SK-N-SH (cell line): ENCODE results near the gene PAPPA2. TPM values are rescaled to one million over a fixed set of nuclear protein-coding genes. Genes with fewer than 3 reads are reported as not detected.

ENCODE experiments used
- CTCF ChIA-PET: fragments of 300-600, 350-600 bp; formaldehyde crosslinking; extraction: SDS; loops from one replicate; lab custom pipeline; 2021; lab: Yijun Ruan, JAX
- POLR2A ChIA-PET: fragments of 350-600 bp; sonication (Branson Sonifier 250); formaldehyde crosslinking; extraction: SDS; loops from one replicate; lab custom pipeline; 2020; ENCODE audit warnings: antibody characterized with exemption, inconsistent platforms; lab: Yijun Ruan, JAX
- DNase-seq: peaks from one replicate; pipeline ENCODE4 v3.0.0; 2012
- H2AFZ ChIP-seq: fragments of 200-600 bp; sonication (generic); 2 replicates; pipeline ENCODE4 v1.8.1; 2016; ENCODE audit warnings: antibody characterized with exemption, mild to moderate bottlenecking, low read depth
- H3F3A ChIP-seq: fragments of 200-600 bp; sonication (generic); replicated peaks from 2 replicates; pipeline ENCODE3; 2016; ENCODE audit warnings: antibody characterized with exemption, mild to moderate bottlenecking; ENCODE audit not compliant: insufficient read depth
- H3K27ac ChIP-seq, 2 experiments: fragments of 200-500 bp in 1 of 2; fragments of 200-600 bp in 1 of 2; sonication (Bioruptor generic) in 1 of 2; sonication (generic), shearing (Covaris generic) in 1 of 2; 2 replicates each; pipeline versions ENCODE4 v1.5.1 to v1.6.1; 2014 to 2016; ENCODE audit warnings: low read depth in 2 of 2, inconsistent platforms in 1 of 2, low read length in 1 of 2, mild to moderate bottlenecking in 1 of 2, mixed read lengths in 1 of 2
- H3K27me3 ChIP-seq: fragments of 200-600 bp; sonication (generic), shearing (Covaris generic); 2 replicates; pipeline ENCODE4 v1.6.1; 2016; ENCODE audit warnings: mixed run types; ENCODE audit not compliant: insufficient read depth
- H3K36me3 ChIP-seq, 2 experiments: fragments of 200-500 bp in 1 of 2; fragments of 200-600 bp in 1 of 2; sonication (Bioruptor generic) in 1 of 2; sonication (generic) in 1 of 2; replicated peaks in 1 of 2; 2 replicates each; pipeline versions ENCODE3 to v1.5.1; 2014 to 2016; ENCODE audit warnings: low read length in 1 of 2, mild to moderate bottlenecking in 1 of 2; ENCODE audit not compliant: insufficient read depth in 2 of 2, control insufficient read depth in 1 of 2
- H3K4me1 ChIP-seq, 2 experiments: fragments of 200-500 bp in 1 of 2; fragments of 200-600 bp in 1 of 2; sonication (Bioruptor generic) in 1 of 2; sonication (generic), shearing (Covaris generic) in 1 of 2; 2 replicates each; pipeline versions ENCODE4 v1.5.1 to v1.6.1; 2014 to 2016; ENCODE audit warnings: low read depth in 1 of 2, low read length in 1 of 2, mixed run types in 1 of 2; ENCODE audit not compliant: insufficient read depth in 2 of 2, control insufficient read depth in 1 of 2
- H3K4me2 ChIP-seq: fragments of 200-600 bp; sonication (generic), shearing (Covaris generic); 2 replicates; pipeline ENCODE4 v1.6.1; 2017; ENCODE audit warnings: mixed run types
- H3K4me3 ChIP-seq, 2 experiments: fragments of 200-500 bp in 1 of 2; fragments of 200-600 bp in 1 of 2; sonication (Bioruptor generic) in 1 of 2; sonication (generic), shearing (Covaris generic) in 1 of 2; 2 replicates each; pipeline versions ENCODE4 v1.5.1 to v1.8.1; 2014 to 2016; ENCODE audit warnings: low read depth in 2 of 2, inconsistent platforms in 1 of 2, low read length in 1 of 2, mild to moderate bottlenecking in 1 of 2, mixed read lengths in 1 of 2, moderate library complexity in 1 of 2
- H3K79me2 ChIP-seq: fragments of 200-600 bp; sonication (generic); 2 replicates; pipeline ENCODE4 v1.8.1; 2017; ENCODE audit warnings: mild to moderate bottlenecking; ENCODE audit not compliant: insufficient read depth
- H3K9ac ChIP-seq: fragments of 200-600 bp; sonication (generic); 2 replicates; pipeline ENCODE4 v1.6.1; 2017; ENCODE audit warnings: mixed run types
- H3K9me2 ChIP-seq: fragments of 200-600 bp; sonication (generic); 2 replicates; pipeline ENCODE4 v1.6.1; 2017; ENCODE audit warnings: mixed run types
- H3K9me3 ChIP-seq: fragments of 200-600 bp; sonication (generic); 2 replicates; pipeline ENCODE4 v1.6.1; 2017; ENCODE audit warnings: mixed run types, mild to moderate bottlenecking, moderate library complexity
- H4K20me1 ChIP-seq: fragments of 200-600 bp; sonication (generic); 2 replicates; pipeline ENCODE4 v1.6.1; 2017; ENCODE audit warnings: mild to moderate bottlenecking, mixed run types; ENCODE audit not compliant: insufficient read depth
- CHD2 ChIP-seq: fragments of 150-350 bp; IDR thresholded peaks from 2 replicates; pipeline ENCODE4 v1.6.1; 2018; ENCODE audit warnings: low read length; ENCODE audit not compliant: partially characterized antibody
- FOSL2 ChIP-seq: IDR thresholded peaks from 2 replicates; pipeline ENCODE4 v1.4.0; 2012; ENCODE audit warnings: low read depth, mild to moderate bottlenecking, moderate library complexity, borderline replicate concordance
- FOXJ3 ChIP-seq: sonication (generic); formaldehyde crosslinking; IDR thresholded peaks from 2 replicates; pipeline ENCODE4 v1.5.1; 2020; ENCODE audit warnings: mild to moderate bottlenecking, missing genetic modification reagents
- FOXM1 ChIP-seq: IDR thresholded peaks from 2 replicates; pipeline ENCODE4 v1.4.0; 2012; ENCODE audit warnings: low read depth, mild to moderate bottlenecking
- GABPA ChIP-seq: IDR thresholded peaks from 2 replicates; pipeline ENCODE4 v1.4.0; 2012; ENCODE audit warnings: low read depth, mild to moderate bottlenecking
- GATA2 ChIP-seq: sonication (generic); formaldehyde crosslinking; IDR thresholded peaks from 2 replicates; pipeline ENCODE4 v1.5.0; 2020; ENCODE audit warnings: mild to moderate bottlenecking, missing genetic modification reagents
- JUND ChIP-seq: IDR thresholded peaks from 2 replicates; pipeline ENCODE4 v1.4.0; 2012
- MEF2A ChIP-seq: IDR thresholded peaks from 2 replicates; pipeline ENCODE4 v1.4.0; 2012; ENCODE audit warnings: low read depth, borderline replicate concordance
- MXI1 ChIP-seq: IDR thresholded peaks from 2 replicates; pipeline ENCODE4 v1.6.1; 2012; ENCODE audit warnings: mild to moderate bottlenecking, low read depth, low read length, improper control_type of control experiment
- NFIC ChIP-seq: IDR thresholded peaks from 2 replicates; pipeline ENCODE4 v1.4.0; 2012; ENCODE audit warnings: borderline replicate concordance
- NRF1 ChIP-seq: IDR thresholded peaks from 2 replicates; pipeline ENCODE4 v1.6.1; 2012; ENCODE audit warnings: low read depth, mild to moderate bottlenecking, low read length
- RAD21 ChIP-seq: IDR thresholded peaks from 2 replicates; pipeline ENCODE4 v1.6.1; 2012; ENCODE audit warnings: mild to moderate bottlenecking, low read length
- RCOR1 ChIP-seq: fragments of 150-350 bp; IDR thresholded peaks from 2 replicates; pipeline ENCODE4 v1.6.1; 2017; ENCODE audit warnings: antibody characterized with exemption, low read length
- RFX5 ChIP-seq: IDR thresholded peaks from 2 replicates; pipeline ENCODE4 v1.6.1; 2012; ENCODE audit warnings: mild to moderate bottlenecking, improper control_type of control experiment, low read length
- SMC3 ChIP-seq: IDR thresholded peaks from 2 replicates; pipeline ENCODE4 v1.6.1; 2012; ENCODE audit warnings: low read depth, low read length, improper control_type of control experiment
- TAF1 ChIP-seq: IDR thresholded peaks from 2 replicates; pipeline ENCODE4 v1.6.1; 2012; ENCODE audit warnings: low read depth, mild to moderate bottlenecking, low read length, moderate library complexity, borderline replicate concordance
- TCF12 ChIP-seq: IDR thresholded peaks from 2 replicates; pipeline ENCODE4 v1.4.0; 2012
- TEAD4 ChIP-seq: IDR thresholded peaks from 2 replicates; pipeline ENCODE4 v1.4.0; 2012; ENCODE audit warnings: mild to moderate bottlenecking, borderline replicate concordance; ENCODE audit not compliant: insufficient read depth
- YY1 ChIP-seq: IDR thresholded peaks from 2 replicates; pipeline ENCODE4 v1.4.0; 2012; ENCODE audit warnings: low read depth, mild to moderate bottlenecking
- WGBS: methylation state at CpG from one replicate; pipeline ENCODE4 v1.1.6; 2017; ENCODE audit warnings: low lambda C conversion rate; 5-methylcytosine and 5-hydroxymethylcytosine counted together
- polyA plus RNA-seq, 3 experiments: library from polyadenylated mRNA; depleted of rRNA; stranded (reverse); fragments of >200 nt; gene quantifications; 2 replicates each; pipeline ENCODE4 v1.2.3, GENCODE V29; 2012
- TF ChIP-seq, protein P1 (sequence below): fragments of 200-600 bp; sonication (generic); IDR thresholded peaks from 2 replicates; pipeline ENCODE4 v1.6.1; 2017; ENCODE audit warnings: antibody characterized with exemption, mild to moderate bottlenecking, moderate library complexity
- TF ChIP-seq, protein P2 (sequence below): fragments of 150-350 bp; IDR thresholded peaks from 2 replicates; pipeline ENCODE4 v1.6.1; 2017; ENCODE audit warnings: antibody characterized with exemption, low read length, low read depth, borderline replicate concordance
- TF ChIP-seq, protein P3 (sequence below): IDR thresholded peaks from 2 replicates; pipeline ENCODE4 v1.4.0; 2012; ENCODE audit warnings: low read depth, borderline replicate concordance
- TF ChIP-seq, protein P4 (sequence below): IDR thresholded peaks from 2 replicates; pipeline ENCODE4; 2012

PAPPA2 gene
- polyA plus RNA-seq, 1 of the 3 experiments (the other 2 are of a cell fraction), result 0.02 TPM

DNA sequence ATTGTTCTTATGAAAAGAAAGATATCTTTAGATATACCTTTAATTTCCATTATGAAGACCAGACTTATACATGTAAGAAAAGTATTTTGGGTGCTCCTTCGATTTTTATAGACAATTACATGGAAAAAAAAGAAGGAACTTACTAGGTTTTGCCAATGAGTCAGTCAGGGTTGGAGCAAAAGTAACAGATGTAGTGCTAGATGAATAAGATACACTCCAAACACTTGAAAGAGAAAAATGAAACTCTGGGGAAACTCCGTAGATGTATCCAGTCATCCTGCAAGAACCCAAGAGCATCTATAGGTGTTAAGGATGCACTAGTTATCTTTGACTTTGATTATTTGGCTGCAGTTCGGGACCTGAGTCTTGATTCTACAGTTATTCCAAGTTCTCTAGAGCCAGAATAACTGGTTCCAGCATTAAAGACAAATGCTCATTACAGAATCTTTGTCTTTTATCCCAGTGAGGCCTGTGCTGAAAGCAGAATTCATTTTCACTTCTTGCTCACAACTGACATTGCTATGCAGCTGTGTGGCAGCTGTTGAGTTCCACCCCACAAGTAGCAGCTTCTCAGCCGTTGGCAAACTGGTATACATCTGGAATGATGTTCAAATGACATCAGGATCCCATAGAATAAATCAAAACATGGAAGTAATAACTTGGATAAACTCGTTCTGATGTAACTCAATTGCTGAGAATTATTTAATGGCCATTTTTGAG, 375.5 kb downstream of the PAPPA2 start:
- H3K9me3 ChIP-seq, result no peaks in the 10 kb centered on the region
- ChIA-PET CTCF (interaction anchor here (14.4 kb wide), 1 partner anchor 279 kb away, joined by 147 read pairs; no protein-coding TSS in a partner anchor), POLR2A (no interaction called here)
- 11% methylated on average over 5 of the region's 5 CpGs for WGBS
- H3K36me3 ChIP-seq, result no peaks in the 10 kb centered on the region
- no peak overlapping the region for H3K4me3 ChIP-seq
- H3K27me3 ChIP-seq, result no peaks in the 10 kb centered on the region
- no peak for TF ChIP-seq CHD2
- no peak for TF ChIP-seq SMC3
- no peak for TF ChIP-seq FOXJ3
- TF ChIP-seq, protein P1, sequence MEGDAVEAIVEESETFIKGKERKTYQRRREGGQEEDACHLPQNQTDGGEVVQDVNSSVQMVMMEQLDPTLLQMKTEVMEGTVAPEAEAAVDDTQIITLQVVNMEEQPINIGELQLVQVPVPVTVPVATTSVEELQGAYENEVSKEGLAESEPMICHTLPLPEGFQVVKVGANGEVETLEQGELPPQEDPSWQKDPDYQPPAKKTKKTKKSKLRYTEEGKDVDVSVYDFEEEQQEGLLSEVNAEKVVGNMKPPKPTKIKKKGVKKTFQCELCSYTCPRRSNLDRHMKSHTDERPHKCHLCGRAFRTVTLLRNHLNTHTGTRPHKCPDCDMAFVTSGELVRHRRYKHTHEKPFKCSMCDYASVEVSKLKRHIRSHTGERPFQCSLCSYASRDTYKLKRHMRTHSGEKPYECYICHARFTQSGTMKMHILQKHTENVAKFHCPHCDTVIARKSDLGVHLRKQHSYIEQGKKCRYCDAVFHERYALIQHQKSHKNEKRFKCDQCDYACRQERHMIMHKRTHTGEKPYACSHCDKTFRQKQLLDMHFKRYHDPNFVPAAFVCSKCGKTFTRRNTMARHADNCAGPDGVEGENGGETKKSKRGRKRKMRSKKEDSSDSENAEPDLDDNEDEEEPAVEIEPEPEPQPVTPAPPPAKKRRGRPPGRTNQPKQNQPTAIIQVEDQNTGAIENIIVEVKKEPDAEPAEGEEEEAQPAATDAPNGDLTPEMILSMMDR, result no peak
- TF ChIP-seq, protein P2, sequence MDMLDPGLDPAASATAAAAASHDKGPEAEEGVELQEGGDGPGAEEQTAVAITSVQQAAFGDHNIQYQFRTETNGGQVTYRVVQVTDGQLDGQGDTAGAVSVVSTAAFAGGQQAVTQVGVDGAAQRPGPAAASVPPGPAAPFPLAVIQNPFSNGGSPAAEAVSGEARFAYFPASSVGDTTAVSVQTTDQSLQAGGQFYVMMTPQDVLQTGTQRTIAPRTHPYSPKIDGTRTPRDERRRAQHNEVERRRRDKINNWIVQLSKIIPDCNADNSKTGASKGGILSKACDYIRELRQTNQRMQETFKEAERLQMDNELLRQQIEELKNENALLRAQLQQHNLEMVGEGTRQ, result no peak
- no peak for TF ChIP-seq RFX5
- TF ChIP-seq GATA2 (CRISPR knock-in tag), result no peak
- no peak for TF ChIP-seq MXI1
- H3K9me2 ChIP-seq, result no peaks in the 10 kb centered on the region
- no peak overlapping the region for H2AFZ ChIP-seq
- no peak overlapping the region for H3K4me2 ChIP-seq
- H3K27ac ChIP-seq, result no peak overlapping the region
- no peak overlapping the region for H3K9ac ChIP-seq
- H4K20me1 ChIP-seq, result no peaks in the 10 kb centered on the region
- H3K79me2 ChIP-seq, result no peaks in the 10 kb centered on the region
- no peaks in the 10 kb centered on the region; a peak in 2 of 4 replicates for H3K4me1 ChIP-seq
- no peak for DNase-seq
- H3F3A ChIP-seq, result no peaks in the 10 kb centered on the region

DNA sequence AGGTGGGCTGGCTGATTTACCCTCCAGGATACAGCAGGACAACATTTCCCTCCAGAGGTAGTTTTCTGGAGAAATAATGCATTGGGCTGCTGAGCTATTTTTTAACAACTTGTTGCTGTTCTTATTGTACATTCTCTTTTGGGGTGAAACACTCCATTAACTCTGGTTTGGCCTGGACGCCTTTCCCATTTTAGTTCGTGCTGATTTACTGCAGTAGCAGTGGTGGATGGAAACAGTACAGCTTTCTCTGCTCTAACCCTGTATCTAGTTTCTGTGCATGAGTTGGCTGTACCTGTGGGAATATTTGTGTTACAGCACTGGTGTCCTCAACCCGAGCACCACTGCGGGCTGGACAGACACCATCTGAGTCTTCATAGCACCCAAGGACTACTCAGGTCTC, 376.2 kb downstream of the PAPPA2 start:
- Histone ChIP-seq H2AFZ (no peak overlapping the region), H3K9me2 (no peaks in the 10 kb centered on the region), H3K27ac (no peak overlapping the region), H3K4me1 (no peaks in the 10 kb centered on the region; a peak in 2 of 4 replicates), H3K27me3 (no peaks in the 10 kb centered on the region), H4K20me1 (no peaks in the 10 kb centered on the region), H3F3A (no peaks in the 10 kb centered on the region), H3K9me3 (no peaks in the 10 kb centered on the region), H3K79me2 (no peaks in the 10 kb centered on the region), H3K4me2 (no peak overlapping the region), H3K36me3 (no peaks in the 10 kb centered on the region), H3K4me3 (no peak overlapping the region), H3K9ac (no peak overlapping the region)
- 32% methylated on average over 3 of the region's 4 CpGs for WGBS
- DNase-seq, result no peak
- no peak for TF ChIP-seq MEF2A
- TF ChIP-seq, protein P3, sequence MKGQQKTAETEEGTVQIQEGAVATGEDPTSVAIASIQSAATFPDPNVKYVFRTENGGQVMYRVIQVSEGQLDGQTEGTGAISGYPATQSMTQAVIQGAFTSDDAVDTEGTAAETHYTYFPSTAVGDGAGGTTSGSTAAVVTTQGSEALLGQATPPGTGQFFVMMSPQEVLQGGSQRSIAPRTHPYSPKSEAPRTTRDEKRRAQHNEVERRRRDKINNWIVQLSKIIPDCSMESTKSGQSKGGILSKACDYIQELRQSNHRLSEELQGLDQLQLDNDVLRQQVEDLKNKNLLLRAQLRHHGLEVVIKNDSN, result no peak
- TF ChIP-seq RCOR1, result no peak
- TF ChIP-seq, protein P4, sequence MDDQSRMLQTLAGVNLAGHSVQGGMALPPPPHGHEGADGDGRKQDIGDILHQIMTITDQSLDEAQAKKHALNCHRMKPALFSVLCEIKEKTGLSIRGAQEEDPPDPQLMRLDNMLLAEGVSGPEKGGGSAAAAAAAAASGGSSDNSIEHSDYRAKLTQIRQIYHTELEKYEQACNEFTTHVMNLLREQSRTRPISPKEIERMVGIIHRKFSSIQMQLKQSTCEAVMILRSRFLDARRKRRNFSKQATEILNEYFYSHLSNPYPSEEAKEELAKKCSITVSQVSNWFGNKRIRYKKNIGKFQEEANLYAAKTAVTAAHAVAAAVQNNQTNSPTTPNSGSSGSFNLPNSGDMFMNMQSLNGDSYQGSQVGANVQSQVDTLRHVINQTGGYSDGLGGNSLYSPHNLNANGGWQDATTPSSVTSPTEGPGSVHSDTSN, result no peak
- TF ChIP-seq RFX5, result no peak
- TF ChIP-seq FOXJ3, result no peak
- no peak for TF ChIP-seq TEAD4
- TF ChIP-seq TCF12, result no peak
- no peak for TF ChIP-seq NFIC
- TF ChIP-seq YY1, result no peak
- no peak for TF ChIP-seq GABPA
- no peak for TF ChIP-seq FOXM1
- TF ChIP-seq NRF1, result no peak
- TF ChIP-seq, protein P2, result no peak
- no peak for TF ChIP-seq MXI1
- TF ChIP-seq FOSL2, result no peak
- TF ChIP-seq RAD21, result no peak
- no peak for TF ChIP-seq JUND
- no peak for TF ChIP-seq TAF1
- POLR2A ChIA-PET, result no interaction called here
- CTCF ChIA-PET, result interaction anchor here (0.6 to 14.4 kb wide), 2 partner anchors 147 to 280 kb away, joined by 3 to 147 read pairs; no protein-coding TSS in a partner anchor
